22Rv1 (cell line): Measurements from ENCODE around the gene CAND1.

Source experiments
- CTCF ChIP-seq: fragments of 450-650 bp; IDR thresholded peaks from 2 replicates; pipeline ENCODE4 v1.5.1; 2017; ENCODE audit warnings: mild to moderate bottlenecking
- ZFX ChIP-seq: fragments of 450-650 bp; IDR thresholded peaks from 2 replicates; pipeline ENCODE4 v1.6.1; 2017; ENCODE audit warnings: antibody characterized with exemption, borderline replicate concordance

GRCh38 chr12:67245571-67245970, 23.6 kb upstream of the CAND1 start:
- TF ChIP-seq CTCF = no peak
- no peak for TF ChIP-seq ZFX
